Neural cell (in vitro differentiated cells): ENCODE results near the gene CRYZ.

Experiments
- POLR2AphosphoS5 ChIP-seq: IDR thresholded peaks from 2 replicates; pipeline ENCODE4 v1.6.1; 2012
- TF ChIP-seq, protein P1 (sequence below): fragments of 450-650 bp; IDR thresholded peaks from 2 replicates; pipeline ENCODE4 v1.5.1; 2014; ENCODE audit warnings: antibody characterized with exemption, mild to moderate bottlenecking, moderate library complexity; ENCODE audit not compliant: poor library complexity, severe bottlenecking

DNA sequence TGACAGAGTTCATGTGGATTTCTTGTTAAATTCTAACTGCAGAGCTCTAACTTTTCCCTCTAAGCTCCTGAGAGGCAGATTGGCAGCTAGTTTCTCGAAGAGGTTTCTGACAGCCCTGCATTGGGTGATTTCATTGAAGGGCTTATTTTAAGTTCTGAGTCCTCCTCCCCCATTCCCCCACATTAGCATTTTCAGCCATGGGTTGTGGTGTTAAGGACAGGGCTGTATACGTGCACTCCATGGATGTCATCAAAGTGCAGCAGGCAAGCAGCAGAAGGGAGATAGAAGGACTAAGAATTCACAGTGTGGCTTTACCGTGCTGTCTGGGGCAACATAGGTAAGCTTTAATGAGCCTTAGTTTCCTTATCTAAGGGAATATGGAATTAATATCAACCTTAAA is 19.0 kb downstream of the CRYZ start:
- TF ChIP-seq, protein P1, sequence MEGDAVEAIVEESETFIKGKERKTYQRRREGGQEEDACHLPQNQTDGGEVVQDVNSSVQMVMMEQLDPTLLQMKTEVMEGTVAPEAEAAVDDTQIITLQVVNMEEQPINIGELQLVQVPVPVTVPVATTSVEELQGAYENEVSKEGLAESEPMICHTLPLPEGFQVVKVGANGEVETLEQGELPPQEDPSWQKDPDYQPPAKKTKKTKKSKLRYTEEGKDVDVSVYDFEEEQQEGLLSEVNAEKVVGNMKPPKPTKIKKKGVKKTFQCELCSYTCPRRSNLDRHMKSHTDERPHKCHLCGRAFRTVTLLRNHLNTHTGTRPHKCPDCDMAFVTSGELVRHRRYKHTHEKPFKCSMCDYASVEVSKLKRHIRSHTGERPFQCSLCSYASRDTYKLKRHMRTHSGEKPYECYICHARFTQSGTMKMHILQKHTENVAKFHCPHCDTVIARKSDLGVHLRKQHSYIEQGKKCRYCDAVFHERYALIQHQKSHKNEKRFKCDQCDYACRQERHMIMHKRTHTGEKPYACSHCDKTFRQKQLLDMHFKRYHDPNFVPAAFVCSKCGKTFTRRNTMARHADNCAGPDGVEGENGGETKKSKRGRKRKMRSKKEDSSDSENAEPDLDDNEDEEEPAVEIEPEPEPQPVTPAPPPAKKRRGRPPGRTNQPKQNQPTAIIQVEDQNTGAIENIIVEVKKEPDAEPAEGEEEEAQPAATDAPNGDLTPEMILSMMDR: no peak
- no peak for TF ChIP-seq POLR2AphosphoS5
